AG09309 (cell line): ENCODE results near the gene ADCY2.
A peak's percentile ranks its signal among the peaks of the same experiment; 100 is the strongest.

Experiments used
- DNase-seq: peaks from one replicate; pipeline ENCODE4 v3.0.0-alpha.2; 2010; ENCODE audit warnings: low read depth
- H3K4me3 ChIP-seq: 2 replicates; pipeline ENCODE4 v1.5.1; 2011; ENCODE audit warnings: mild to moderate bottlenecking, low read depth, low read length, moderate library complexity; ENCODE audit not compliant: control insufficient read depth
- CTCF ChIP-seq: IDR thresholded peaks from 2 replicates; pipeline ENCODE4 v1.5.1; 2011; ENCODE audit warnings: mild to moderate bottlenecking, low read depth, low read length, inconsistent platforms; ENCODE audit not compliant: insufficient read depth, control insufficient read depth; ENCODE audit errors: missing control alignments

The ADCY2 gene

GRCh38 chr5:7794311-7794710, 398.4 kb downstream of the ADCY2 start:
- no peak for DNase-seq
- no peak for TF ChIP-seq CTCF
- H3K4me3 ChIP-seq = no peak overlapping the region

GRCh38 chr5:7794823-7795222, 398.9 kb downstream of the ADCY2 start:
- no peak for DNase-seq
- TF ChIP-seq CTCF = no peak
- no peak overlapping the region for H3K4me3 ChIP-seq

GRCh38 chr5:7795306-7795705, 399.4 kb downstream of the ADCY2 start:
- no peak for DNase-seq
- no peak for TF ChIP-seq CTCF
- H3K4me3 ChIP-seq = no peak overlapping the region

GRCh38 chr5:7801891-7802614, 406.1 kb downstream of the ADCY2 start:
- no peak for TF ChIP-seq CTCF
- DNase-seq = no peak
- no peak overlapping the region for H3K4me3 ChIP-seq

- DNase-seq = peak; percentile 7
- no peak for TF ChIP-seq CTCF
- H3K4me3 ChIP-seq = no peak overlapping the region
These were observed 406.9 kb downstream of the ADCY2 start for GRCh38 chr5:7802855-7803254.

- no peak for TF ChIP-seq CTCF
- no peak for DNase-seq
These were observed 408.0 kb downstream of the ADCY2 start for GRCh38 chr5:7803937-7804336.

GRCh38 chr5:7805379-7805778, 409.4 kb downstream of the ADCY2 start:
- TF ChIP-seq CTCF = peak; percentile 18
- DNase-seq = no peak
- H3K4me3 ChIP-seq = no peak overlapping the region

More at GRCh38 chr5:7803937-7804336, 408.0 kb downstream of the ADCY2 start:
- H3K4me3 ChIP-seq = no peak overlapping the region
